GM19099 (cell line): ENCODE results near the gene MSH5.

Source experiments
- POLR2A ChIP-seq: IDR thresholded peaks from 3 replicates; pipeline ENCODE4 v1.6.1; 2011; ENCODE audit warnings: low read depth; ENCODE audit not compliant: insufficient read length; ENCODE audit errors: extremely low read depth

Gene MSH5

DNA sequence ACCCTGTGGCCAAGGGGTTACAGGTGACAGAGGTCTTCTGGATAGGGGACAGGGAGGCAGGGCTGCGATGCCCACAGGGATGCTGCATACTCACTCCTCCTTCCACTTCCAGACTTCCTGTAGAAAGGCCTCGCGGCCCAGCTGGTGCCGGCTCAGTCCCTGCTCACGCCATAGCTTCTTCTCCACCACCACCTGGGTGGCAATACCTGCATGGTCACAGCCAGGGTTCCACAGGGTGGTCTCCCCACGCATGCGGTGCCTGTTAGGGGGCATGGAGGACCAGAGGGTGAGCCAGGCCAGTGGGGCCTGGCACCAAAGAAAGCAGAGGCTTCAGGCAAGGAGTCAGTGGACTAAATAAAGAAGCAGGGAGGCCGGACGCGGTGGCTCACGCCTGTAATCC lies 45.7 kb downstream of the MSH5 start:
- TF ChIP-seq POLR2A = no peak

GRCh38 chr6:31791324-31792089 lies 51.7 kb downstream of the MSH5 start:
- no peak for TF ChIP-seq POLR2A

- no peak for TF ChIP-seq POLR2A
Measured at GRCh38 chr6:31792090-31792374, 52.2 kb downstream of the MSH5 start.

GRCh38 chr6:31792761-31793171 lies 53.0 kb downstream of the MSH5 start:
- no peak for TF ChIP-seq POLR2A

DNA sequence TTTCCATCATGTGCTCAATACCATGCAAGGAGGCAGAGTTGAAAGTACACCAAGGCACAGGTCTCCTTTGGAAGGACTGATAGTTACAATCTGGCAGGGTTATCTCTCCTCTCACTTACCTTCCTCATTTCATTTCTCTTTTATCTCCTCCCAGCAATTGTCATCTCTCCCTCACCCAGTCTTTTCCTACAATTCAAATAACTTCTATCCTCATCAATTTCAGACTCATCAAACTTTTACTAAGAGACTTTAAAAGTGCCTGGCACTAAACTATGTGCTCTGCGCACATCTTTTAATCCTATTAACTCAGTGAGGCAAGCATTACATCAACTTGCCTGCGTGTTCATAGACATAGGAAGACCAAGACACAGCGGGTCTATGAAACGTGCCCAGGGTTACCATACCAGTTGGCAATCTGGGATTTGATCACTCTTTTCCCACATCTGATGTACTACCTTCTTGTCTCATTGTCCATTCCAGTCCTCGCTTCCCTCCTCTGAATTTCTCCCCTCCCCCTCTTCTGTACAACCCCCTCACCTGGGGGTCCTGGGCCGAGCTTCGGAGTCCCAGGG lies 54.6 kb downstream of the MSH5 start:
- TF ChIP-seq POLR2A = no peak

GRCh38 chr6:31794866-31795615 lies 55.2 kb downstream of the MSH5 start:
- TF ChIP-seq POLR2A = no peak

DNA sequence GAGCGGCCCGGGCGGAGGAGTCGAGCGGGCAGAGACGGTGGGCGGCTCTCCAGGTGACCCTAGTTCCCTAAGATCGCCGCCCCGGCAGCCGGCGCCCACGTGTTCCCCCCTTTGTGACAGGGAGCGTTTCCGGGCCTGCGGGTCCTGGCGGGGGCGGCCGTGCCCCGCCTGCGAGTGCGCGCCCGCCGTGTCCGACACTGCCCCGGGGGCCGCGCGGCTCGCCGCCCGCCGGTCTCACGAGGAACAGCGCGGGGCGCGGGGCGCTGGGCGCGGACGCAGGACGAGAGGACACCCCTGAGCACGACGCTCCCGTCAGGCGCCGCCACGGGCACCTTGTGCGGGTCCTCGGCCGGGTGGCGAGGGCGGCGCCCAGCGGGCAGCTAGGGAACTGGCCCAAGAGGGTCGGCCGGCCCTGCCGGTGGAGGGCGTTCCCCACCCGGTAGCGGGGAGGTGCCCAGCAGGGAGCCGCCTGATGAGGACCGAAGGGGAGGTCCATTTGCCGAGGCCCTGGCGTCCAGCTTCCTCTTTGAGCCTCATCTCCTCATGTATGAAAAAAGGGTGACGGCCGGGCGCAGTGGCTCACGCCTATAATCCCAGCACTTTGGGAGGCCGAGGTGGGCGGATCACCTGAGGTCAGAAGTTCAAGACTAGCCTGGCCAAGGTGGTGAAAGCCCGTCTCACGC lies 56.0 kb downstream of the MSH5 start, which contains the start of gene VARS1:
Gene VARS1, minus strand, starts transcription at position 137 of the 683 bp plus-strand sequence. CDS start 535 bp downstream, outside the sequence.
- peak; percentile 67 for TF ChIP-seq POLR2A

GRCh38 chr6:31796993-31797385 lies 57.2 kb downstream of the MSH5 start:
- TF ChIP-seq POLR2A = no peak

DNA sequence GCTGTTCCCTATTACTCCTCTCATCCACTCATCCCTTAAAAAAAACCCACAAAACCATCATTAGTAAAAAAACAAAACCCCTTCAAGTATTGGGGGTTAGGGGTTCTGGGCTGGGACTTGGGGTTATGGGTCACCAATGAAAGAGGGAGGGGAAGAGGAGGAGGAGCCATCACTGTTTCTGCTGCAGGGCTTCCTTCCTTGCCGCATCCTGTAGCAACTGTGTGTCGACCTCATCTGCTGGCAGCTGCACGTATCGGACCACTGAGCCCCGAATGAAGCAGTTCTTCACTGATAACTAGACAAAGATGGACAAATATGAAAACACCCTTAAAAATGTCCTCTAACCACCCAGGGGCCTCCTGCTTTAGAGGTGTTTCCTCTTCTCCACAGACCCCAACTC lies 57.8 kb downstream of the MSH5 start:
- TF ChIP-seq POLR2A = no peak

GRCh38 chr6:31799781-31800180 lies 60.0 kb downstream of the MSH5 start:
- no peak for TF ChIP-seq POLR2A

DNA sequence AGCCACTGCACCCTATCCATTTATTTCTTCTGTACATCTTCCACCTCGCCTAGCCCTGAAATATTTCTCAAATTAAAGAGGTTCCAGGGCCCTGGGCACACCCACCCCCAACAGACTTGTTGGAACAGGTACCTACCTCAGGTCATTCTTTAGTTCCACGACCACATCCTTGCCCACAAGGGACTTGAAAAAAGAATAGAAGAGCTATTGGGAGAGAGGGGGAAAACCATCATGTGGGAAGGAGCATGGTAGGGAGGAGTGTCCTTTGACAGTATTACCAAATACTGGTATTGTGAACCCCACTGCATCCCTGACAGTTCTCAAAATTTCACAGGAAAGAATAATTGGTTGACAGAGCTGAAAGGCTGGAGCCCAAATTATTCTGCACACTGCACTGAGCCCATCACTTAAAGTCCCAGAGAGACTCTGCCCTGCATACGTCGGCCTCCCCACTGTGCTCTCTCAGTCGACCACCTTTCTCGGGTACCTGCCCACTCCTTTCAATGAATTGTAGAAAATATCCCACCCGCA lies 66.2 kb downstream of the MSH5 start:
- no peak for TF ChIP-seq POLR2A

GRCh38 chr6:31806470-31807272 lies 66.9 kb downstream of the MSH5 start, which contains the start of gene LSM2:
Gene LSM2 (minus strand): TSS chr6:31806966. CDS start chr6:31806757, 209 bp downstream.
- peak; percentile 97 for TF ChIP-seq POLR2A

- no peak for TF ChIP-seq POLR2A
Measured at GRCh38 chr6:31811645-31812044, 71.8 kb downstream of the MSH5 start.
